H1 (cell line): ENCODE data around the gene HLA-F.

Experiments used
- CEBPB ChIP-seq: IDR thresholded peaks from 2 replicates; pipeline ENCODE4 v1.6.1; 2012; ENCODE audit warnings: low read depth, low read length
- CTCF ChIP-seq, 3 experiments: IDR thresholded peaks; 1 replicate in 2 of 3; 2 replicates in 1 of 3; pipeline versions ENCODE4 v1.5.1 to v1.6.1; 2011; ENCODE audit warnings: low read length in 3 of 3, mild to moderate bottlenecking in 3 of 3, inconsistent platforms in 2 of 3, low read depth in 1 of 3, moderate library complexity in 1 of 3; ENCODE audit not compliant: insufficient read depth in 1 of 3; ENCODE audit errors: control extremely low read depth in 1 of 3
- EZH2 ChIP-seq: fragments of 200-600 bp; sonication (generic); IDR thresholded peaks from 2 replicates; pipeline ENCODE4 v1.7.1; 2012; ENCODE audit warnings: low read depth, mild to moderate bottlenecking, moderate library complexity, low read length, inconsistent platforms; ENCODE audit not compliant: severe bottlenecking
- NRF1 ChIP-seq: IDR thresholded peaks from 2 replicates; pipeline ENCODE4 v1.6.1; 2011; ENCODE audit warnings: mild to moderate bottlenecking, low read depth, low read length, improper control_type of control experiment
- POLR2A ChIP-seq, 2 experiments: IDR thresholded peaks; 1 replicate in 1 of 2; 2 replicates in 1 of 2; pipeline ENCODE4 v1.6.1; 2011; ENCODE audit warnings: low read depth in 2 of 2, low read length in 2 of 2, mild to moderate bottlenecking in 2 of 2; ENCODE audit errors: control extremely low read depth in 1 of 2
- SIX5 ChIP-seq: IDR thresholded peaks from 2 replicates; pipeline ENCODE4 v1.6.1; 2011; ENCODE audit warnings: mild to moderate bottlenecking, low read depth, low read length
- SP1 ChIP-seq: IDR thresholded peaks from 2 replicates; pipeline ENCODE4 v1.6.1; 2011; ENCODE audit warnings: low read depth, low read length
- TAF7 ChIP-seq: optimal IDR thresholded peaks from 2 replicates; pipeline ENCODE3; 2011; ENCODE audit warnings: low read depth, mild to moderate bottlenecking, inconsistent platforms, low read length, moderate library complexity, borderline replicate concordance
- TBP ChIP-seq: IDR thresholded peaks from 2 replicates; pipeline ENCODE4 v1.6.1; 2011; ENCODE audit warnings: low read depth, low read length, improper control_type of control experiment
- TCF12 ChIP-seq: IDR thresholded peaks from 2 replicates; pipeline ENCODE4 v1.6.1; 2011; ENCODE audit warnings: low read depth, mild to moderate bottlenecking, low read length
- ZNF274 ChIP-seq: IDR thresholded peaks from 2 replicates; pipeline ENCODE4 v1.7.0; 2012; ENCODE audit warnings: low read length, borderline replicate concordance; ENCODE audit errors: extremely low read depth

- TF ChIP-seq SIX5 (no peak), CTCF (IDR thresholded peaks at IDR 0.05; ENCODE audit: control extremely low read depth in 1 of 3, insufficient read depth in 1 of 3, low read depth in 1 of 3, low read length in 3 of 3) (no peak), ZNF274 (no peak), CEBPB (no peak), TAF7 (no peak), POLR2A (IDR thresholded peaks at IDR 0.05; ENCODE audit: control extremely low read depth in 1 of 2, low read depth in 2 of 2, low read length in 2 of 2) (no peak), SP1 (no peak), TCF12 (no peak), TBP (no peak), EZH2 (no peak), NRF1 (no peak)
Observed at GRCh38 chr6:29751480-29751879, 28.2 kb downstream of the HLA-F start.
